Astrocyte of the spinal cord (primary cell): ENCODE measurements around the gene AURKAIP1.
"Not testable (repeated sequence)": the region's sequence is repeated elsewhere in the genome, so short reads cannot be mapped to it uniquely, and the experiment has no call there.

ENCODE experiments used
- DNase-seq: peaks from one replicate; pipeline ENCODE4 v3.0.0; 2011; ENCODE audit warnings: low read depth, low spot score
- H3K4me3 ChIP-seq: 2 replicates; pipeline ENCODE4 v1.5.1; 2011; ENCODE audit warnings: low read depth, mild to moderate bottlenecking, low read length, moderate library complexity
- CTCF ChIP-seq: IDR thresholded peaks from 2 replicates; pipeline ENCODE4 v1.5.1; 2012; ENCODE audit warnings: low read depth, mild to moderate bottlenecking, low read length, inconsistent platforms
- in situ Hi-C: cut with HindIII; loops from 2 replicates; pipeline ENCODE4 v1.10.0; 2017; ENCODE audit warnings: low sequenced_read_pairs

AURKAIP1 gene

GRCh38 chr1:1411626-1412025, 36.6 kb upstream of the AURKAIP1 start:
- no peak for DNase-seq
- no peak overlapping the region for H3K4me3 ChIP-seq
- in situ Hi-C loops = no loop called here
- no peak for TF ChIP-seq CTCF

- in situ Hi-C loops, DNase-seq, H3K4me3 ChIP-seq: not testable (repeated sequence)
Observed at GRCh38 chr1:1410238-1410637, 35.2 kb upstream of the AURKAIP1 start.

- peak; percentile 17 for TF ChIP-seq CTCF
- in situ Hi-C loops = no loop called here
- H3K4me3 ChIP-seq = peak overlapping the region; percentile 82
- DNase-seq = peak; percentile 33
Observed at GRCh38 chr1:1407636-1408318, 32.8 kb upstream of the AURKAIP1 start.

- in situ Hi-C loops = no loop called here
- peak within 1 kb of the TSS; percentile 82 for H3K4me3 ChIP-seq
- DNase-seq = peak; percentile 89
- TF ChIP-seq CTCF = no peak
Observed at GRCh38 chr1:1406821-1407635, 32.0 kb upstream of the AURKAIP1 start, which contains the start of gene MRPL20. MRPL20 (minus strand) TSS chr1:1407293; CDS start chr1:1407217, 76 bp downstream.

- no peak for DNase-seq
- in situ Hi-C loops = no loop called here
- no peak for TF ChIP-seq CTCF
- peak overlapping the region; percentile 82 for H3K4me3 ChIP-seq
Observed at GRCh38 chr1:1406101-1406820, 31.3 kb upstream of the AURKAIP1 start.

GRCh38 chr1:1403653-1404052, 28.6 kb upstream of the AURKAIP1 start:
- no peak for DNase-seq
- in situ Hi-C loops = no loop called here
- no peak overlapping the region for H3K4me3 ChIP-seq
- no peak for TF ChIP-seq CTCF

- DNase-seq, H3K4me3 ChIP-seq, in situ Hi-C loops: not testable (repeated sequence)
Observed at GRCh38 chr1:1402901-1403392, 27.9 kb upstream of the AURKAIP1 start.
